Cardiac fibroblast (primary cell): Measurements from ENCODE around the gene SERTAD1.

Experiments
- DNase-seq, 2 donors: peaks; one replicate each; pipeline versions ENCODE4 v3.0.0 to v3.0.0-alpha.2; 2010; ENCODE audit warnings: low read depth in 2 of 2
- H3K4me3 ChIP-seq, 2 donors: replicated peaks in 1 of 2; 1 replicate in 1 of 2; 2 replicates in 1 of 2; pipeline ENCODE4 v1.5.1; 2011; ENCODE audit warnings: low read depth in 2 of 2, low read length in 2 of 2, mild to moderate bottlenecking in 2 of 2, moderate library complexity in 1 of 2
- CTCF ChIP-seq: IDR thresholded peaks from one replicate; pipeline ENCODE4 v1.5.1; 2011; ENCODE audit warnings: low read depth, mild to moderate bottlenecking, low read length, inconsistent platforms

SERTAD1 gene

DNA sequence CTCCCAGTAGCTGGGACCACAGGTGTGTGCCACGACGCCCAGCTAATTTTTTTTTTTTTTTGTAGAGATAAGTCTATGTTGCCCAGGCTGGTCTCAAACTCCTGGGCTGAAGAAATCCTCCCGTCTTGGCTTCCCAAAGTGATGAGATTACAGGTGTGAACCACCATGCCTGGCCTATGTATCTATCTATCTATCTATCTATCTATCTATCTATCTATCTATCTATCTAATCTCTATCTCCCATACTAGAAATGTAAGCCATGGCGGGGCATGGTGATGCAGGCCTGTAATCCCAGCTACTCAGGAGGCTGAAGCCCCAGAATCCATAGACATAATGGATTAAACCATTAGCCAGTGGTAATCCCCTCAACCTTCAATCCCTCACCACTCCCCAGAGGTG, 24.9 kb upstream of the SERTAD1 start:
- no peak for DNase-seq
- no peak overlapping the region for H3K4me3 ChIP-seq
- no peak for TF ChIP-seq CTCF

DNA sequence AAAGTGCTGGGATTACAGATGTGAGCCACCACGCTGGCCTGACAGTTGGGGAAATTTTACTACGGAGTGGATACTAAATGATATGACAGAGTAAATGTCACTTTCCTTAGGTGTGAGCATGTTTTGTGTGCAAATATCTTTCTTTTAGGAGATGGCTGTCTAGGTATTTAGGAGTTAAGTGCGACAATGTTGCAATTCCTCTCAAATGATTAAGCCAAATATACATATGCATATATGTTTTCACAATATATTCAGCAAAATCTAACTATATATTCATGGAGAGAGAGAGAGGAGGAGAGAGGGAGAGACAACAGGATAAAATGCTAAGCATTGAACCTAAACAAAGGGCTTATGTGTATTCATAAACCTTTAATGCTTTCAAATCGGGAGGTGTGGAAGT, 23.7 kb upstream of the SERTAD1 start:
- no peak overlapping the region for H3K4me3 ChIP-seq
- DNase-seq = no peak
- no peak for TF ChIP-seq CTCF

- no peak for TF ChIP-seq CTCF
- H3K4me3 ChIP-seq = no peak overlapping the region
- no peak for DNase-seq
Measured at GRCh38 chr19:40446263-40446784, 20.5 kb upstream of the SERTAD1 start.

GRCh38 chr19:40445780-40446262, 20.0 kb upstream of the SERTAD1 start:
- TF ChIP-seq CTCF = no peak
- peak in 1 of 2 donors; percentile 18 for DNase-seq
- no peak overlapping the region for H3K4me3 ChIP-seq

DNA sequence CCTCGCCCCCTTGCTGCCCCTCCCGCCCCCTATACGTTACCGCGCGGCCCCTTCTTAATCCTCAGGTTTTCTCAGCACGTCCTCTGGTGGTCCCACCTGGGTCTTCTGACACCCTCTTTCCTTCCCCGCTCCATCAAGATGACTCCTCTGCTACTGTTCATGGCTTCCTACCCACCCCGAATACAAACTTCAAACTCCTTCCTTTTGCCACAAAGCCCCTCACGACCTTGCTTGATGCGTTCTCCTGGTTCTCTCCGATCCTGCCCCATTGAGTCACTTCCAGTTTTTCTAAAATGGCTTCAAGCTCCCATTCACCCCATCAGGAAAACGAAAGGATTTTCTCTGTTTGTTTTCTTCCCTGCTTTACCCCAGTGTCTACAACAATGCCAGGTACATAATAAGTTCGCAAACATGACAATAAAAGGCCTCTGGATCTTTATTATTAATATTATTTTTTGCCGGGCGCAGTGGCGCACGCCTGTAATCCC, 19.1 kb upstream of the SERTAD1 start:
- DNase-seq = no peak
- peak overlapping the region; percentile 68 to 97 for H3K4me3 ChIP-seq
- peak; percentile 9 for TF ChIP-seq CTCF

- peak within 1 kb of the TSS; percentile 68 to 97 for H3K4me3 ChIP-seq
- DNase-seq = peak; percentile 95 to 97
- no peak for TF ChIP-seq CTCF
Measured at GRCh38 chr19:40444000-40444824, 18.4 kb upstream of the SERTAD1 start, which contains the start of gene SERTAD3. Gene SERTAD3 (minus strand): TSS chr19:40444335. CDS start chr19:40442080, 2,255 bp downstream.
